GM23248 (cell line): ENCODE data around the gene TMEM156.

Experiments used
- EZH2 ChIP-seq: fragments of 200-600 bp; sonication (generic); IDR thresholded peaks from 2 replicates; pipeline ENCODE4 v1.6.1; 2018; ENCODE audit warnings: antibody characterized with exemption, mild to moderate bottlenecking; ENCODE audit not compliant: insufficient read depth, poor library complexity, severe bottlenecking
- EZH2phosphoT487 ChIP-seq: fragments of 200-600 bp; sonication (generic); IDR thresholded peaks from 2 replicates; pipeline ENCODE4 v1.6.1; 2018; ENCODE audit warnings: antibody characterized with exemption, moderate library complexity, mild to moderate bottlenecking, low read depth; ENCODE audit not compliant: insufficient read depth

DNA sequence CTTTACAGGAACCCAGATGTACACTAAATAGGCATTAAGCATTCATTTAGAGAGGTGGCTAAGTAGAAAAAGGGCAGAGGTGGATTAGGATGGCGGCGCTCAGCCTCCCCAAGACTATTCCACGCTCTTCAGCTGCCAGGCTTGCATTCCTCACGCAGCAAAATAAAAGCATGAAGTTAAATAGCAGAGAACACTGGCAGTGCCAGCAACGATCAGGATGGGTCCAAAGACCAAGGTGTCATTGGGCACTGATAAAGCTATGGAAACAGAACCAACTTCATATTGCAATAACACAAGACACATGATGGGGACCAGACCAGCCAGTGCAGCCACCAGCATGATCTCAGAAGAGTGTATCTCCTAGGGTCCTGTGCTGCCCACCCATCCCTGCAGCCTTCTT lies 42.0 kb downstream of the TMEM156 start:
- TF ChIP-seq EZH2 (no peak), EZH2phosphoT487 (no peak)
